HK-2 (cell line): ENCODE data around the gene KMT2B.
"Not testable (repeated sequence)": the region's sequence is repeated elsewhere in the genome, so short reads cannot be mapped to it uniquely, and the experiment has no call there.

Experiments used
- DNase-seq: peaks from one replicate; pipeline ENCODE4 v3.0.0-alpha.2; 2018; ENCODE audit not compliant: unreplicated experiment

KMT2B gene

GRCh38 chr19:35756377-35757230 lies 38.8 kb downstream of the KMT2B start, which contains the start of gene HSPB6:
HSPB6 (minus strand) TSS chr19:35757029; CDS start chr19:35757008, 21 bp downstream.
- no peak for DNase-seq

DNA sequence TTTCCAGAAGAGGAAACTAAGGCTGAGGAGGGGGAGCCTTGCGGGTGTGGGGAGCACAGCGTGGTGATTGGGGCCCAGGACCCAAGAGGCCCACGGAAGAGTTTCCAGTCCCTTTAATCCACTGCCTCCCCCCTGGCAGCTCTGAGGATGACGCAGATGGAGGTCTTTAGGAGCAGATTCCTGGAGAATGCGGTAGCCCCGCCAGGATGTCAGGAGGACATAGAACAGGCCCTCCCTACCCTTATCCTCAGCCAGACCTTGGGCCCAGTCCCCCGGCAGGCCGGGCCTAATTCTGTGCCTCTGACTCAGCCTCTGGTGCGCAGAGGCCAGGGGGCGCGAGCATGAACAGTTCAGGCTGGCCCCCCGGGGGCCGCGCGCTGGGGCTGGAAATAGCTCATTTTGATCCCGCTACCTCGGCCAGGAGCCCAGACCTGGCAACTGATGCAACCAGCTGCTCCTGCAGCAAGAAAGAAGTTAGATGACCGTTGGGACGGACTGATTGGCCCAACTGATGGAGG lies 39.5 kb downstream of the KMT2B start:
- peak; percentile 77 for DNase-seq

- DNase-seq = peak; percentile 99
These were observed 40.2 kb downstream of the KMT2B start, which contains the start of gene PROSER3 for GRCh38 chr19:35757749-35758608. PROSER3 (plus strand) TSS chr19:35758176; CDS start chr19:35758216, 40 bp downstream.

DNA sequence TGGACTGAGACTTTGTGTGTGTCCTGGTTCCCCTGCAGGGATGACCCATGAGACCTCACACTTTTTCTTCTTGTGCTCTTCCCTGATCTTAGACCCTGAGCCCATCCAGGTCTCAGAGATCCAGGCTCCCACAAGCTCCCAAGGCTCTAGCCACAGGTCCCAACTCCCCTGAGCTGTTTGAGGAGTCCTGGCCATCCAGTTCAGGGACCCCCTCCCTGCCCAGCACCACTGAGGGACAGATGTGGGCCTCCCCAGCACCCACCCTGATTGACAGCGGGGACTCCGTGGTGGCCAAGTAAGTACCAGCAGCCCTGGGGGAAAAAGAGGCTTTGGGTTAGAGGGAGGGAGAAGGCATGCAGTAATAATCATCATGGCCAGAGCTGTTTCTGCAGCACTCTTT lies 41.9 kb downstream of the KMT2B start:
- DNase-seq = no peak

GRCh38 chr19:35760711-35761349 lies 43.0 kb downstream of the KMT2B start:
- DNase-seq = no peak

DNA sequence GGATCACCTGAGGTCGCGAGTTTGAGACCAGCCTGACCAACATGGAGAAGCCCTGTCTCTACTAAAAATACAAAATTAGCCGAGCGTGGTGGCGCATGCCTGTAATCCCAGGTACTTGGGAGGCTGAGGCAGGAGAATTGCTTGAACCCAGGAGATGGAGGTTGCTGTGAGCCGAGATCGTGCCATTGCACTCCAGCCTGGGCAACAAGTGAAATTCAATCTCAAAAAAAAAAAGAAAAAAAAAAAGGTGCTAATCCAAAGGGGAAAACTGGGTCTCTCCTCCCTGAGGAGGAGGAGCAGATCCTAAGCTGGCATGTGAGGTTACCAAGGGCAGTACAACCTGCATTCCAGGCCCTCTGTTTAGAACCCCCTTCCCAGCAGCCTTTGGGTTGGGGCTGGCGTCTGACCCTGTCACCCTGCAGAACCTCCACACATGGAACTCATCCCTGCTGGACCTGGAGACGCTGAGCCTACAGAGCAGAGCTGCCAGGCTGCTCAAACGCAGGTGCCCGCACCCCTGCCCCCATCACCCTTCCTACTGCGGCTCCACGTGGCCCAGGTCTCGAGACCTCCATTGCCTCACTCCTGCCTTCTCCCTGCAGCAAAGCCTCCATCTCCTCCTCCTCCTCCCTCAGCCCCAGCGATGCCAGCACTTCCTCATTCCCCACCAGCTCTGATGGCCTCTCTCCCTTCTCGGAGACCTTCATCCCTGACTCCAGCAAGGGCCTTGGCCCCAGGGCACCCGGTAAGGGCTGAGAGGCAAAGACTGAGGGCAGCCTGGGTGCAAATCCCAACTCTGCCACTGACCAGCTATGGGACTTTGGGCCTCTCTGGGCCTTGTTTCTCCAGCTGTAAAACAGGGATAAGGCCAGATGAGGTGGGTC lies 46.9 kb downstream of the KMT2B start:
- no peak for DNase-seq

GRCh38 chr19:35766571-35767104 lies 48.8 kb downstream of the KMT2B start:
- no peak for DNase-seq

DNA sequence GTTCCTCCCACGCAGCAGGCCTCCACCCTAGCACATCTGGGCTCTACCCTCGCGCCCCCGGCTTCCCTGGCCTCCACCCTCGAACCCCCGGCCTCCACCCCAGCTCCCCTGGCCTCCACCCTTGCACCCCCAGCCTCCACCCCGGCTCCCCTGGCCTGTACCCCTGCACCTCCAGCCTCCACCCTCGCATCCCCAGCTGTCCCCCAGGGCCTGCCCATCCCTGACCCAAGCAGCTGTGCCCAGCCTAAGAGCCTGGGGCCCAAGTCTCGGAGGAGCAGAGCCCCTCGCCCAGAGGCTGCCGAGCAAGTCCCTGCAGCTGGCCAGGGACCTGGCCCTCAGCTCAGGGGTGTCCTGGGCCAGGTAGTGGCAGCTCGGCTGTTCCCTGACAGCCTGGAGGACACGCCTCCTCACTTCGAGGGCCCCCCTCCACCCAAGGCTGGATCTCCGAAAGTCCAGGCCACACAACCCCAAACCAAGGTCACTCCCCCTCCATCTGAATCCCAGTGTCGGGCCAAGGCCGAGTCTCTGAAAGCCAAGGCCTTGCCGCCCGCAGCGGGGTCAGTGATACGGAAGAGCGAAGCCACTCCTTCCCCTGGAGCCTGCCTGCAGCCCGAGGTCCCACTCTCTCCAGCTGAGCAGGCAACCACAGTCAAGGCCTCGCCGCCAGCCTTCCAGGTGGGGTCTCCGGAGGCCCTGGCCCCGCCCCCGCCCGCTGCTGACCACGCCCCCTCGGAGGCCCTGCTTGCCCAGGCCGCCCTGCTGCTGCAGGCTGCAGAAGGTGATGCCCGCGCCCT lies 49.7 kb downstream of the KMT2B start:
- DNase-seq = no peak

DNA sequence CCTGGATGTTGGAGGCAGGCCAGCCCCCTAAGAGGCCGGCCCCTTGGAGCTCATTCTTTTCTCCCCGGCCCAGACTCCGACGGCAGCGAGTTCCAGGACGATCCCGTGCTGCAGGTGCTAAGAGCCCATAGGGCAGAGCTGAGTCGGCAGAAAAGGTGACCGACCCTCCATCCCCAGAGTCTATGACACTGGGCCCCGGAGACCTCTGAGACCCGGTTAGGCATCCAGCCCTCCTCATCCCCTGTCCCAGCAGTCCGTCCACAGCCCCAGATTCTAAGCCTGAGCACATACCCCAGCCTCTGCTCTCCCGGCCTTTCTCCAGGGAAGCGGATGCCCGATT lies 50.2 kb downstream of the KMT2B start:
- no peak for DNase-seq

DNA sequence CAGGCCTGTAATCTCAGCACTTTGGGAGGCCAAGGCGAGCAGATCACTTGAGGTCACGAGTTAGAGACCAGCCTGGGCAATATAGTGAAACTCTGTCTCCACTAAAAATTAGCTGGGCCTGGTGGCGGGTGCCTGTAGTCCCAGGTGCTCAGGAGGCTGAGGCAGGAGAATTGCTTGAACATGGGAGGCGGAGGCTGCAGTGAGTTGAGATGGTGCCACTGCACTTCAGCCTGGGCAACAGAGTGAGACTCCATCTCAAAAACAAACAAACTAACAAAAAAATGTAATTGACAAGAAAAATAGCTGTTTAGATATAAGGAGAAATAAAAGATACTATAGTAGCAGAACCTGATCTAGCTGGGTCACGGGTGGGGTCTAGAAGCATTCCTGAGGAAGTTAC lies 54.6 kb downstream of the KMT2B start:
- DNase-seq = not testable (repeated sequence)

GRCh38 chr19:35773020-35773806 lies 55.4 kb downstream of the KMT2B start:
- no peak for DNase-seq

DNA sequence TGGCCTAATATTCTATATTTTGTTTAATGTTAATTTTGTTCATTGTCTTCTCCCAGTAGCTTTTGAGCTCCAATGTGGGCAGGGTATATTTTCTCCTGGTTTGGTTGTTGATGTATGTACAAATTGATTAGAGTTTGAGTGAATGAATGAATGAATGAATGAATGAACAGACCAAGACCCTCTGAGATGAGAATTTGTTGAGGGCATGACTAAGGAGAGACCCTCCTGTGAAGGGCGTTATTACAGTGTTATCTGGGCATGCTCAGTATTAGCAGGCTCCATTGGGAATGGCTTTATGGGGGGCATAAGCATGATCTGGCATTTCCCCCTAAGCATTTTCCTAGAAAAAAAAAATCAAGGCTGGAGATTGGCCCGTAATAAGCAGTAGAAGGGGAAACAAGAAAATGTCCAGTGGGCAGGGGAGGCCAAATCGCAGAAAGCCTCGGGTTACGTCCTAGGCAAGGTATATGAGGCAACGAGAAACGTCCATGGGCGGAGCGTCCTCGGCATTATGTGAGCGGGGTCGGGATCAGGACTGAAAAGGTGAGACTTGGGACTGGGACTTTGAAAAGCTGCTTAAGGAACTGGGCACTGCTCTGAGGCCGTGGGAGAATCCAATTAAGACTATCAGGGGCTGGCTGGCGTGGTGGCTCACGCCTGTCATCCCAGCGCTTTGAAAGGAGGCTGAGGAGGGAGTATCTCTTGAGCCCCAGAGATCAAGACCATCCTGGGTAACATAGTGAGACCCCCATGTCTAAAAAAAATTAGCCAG lies 56.7 kb downstream of the KMT2B start:
- no peak for DNase-seq

DNA sequence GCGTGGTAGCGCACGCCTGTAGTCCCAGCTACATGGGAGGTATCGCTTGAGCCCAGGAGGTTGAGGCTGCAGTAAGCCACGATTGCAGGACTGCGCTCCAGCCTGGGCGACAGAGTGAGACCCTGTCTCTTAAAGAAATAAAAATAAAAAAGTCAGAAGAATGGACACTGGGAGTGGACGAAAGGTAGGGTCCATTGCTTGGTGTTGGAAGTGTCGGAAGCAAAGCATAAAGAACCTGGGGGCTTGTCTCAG lies 57.2 kb downstream of the KMT2B start:
- DNase-seq = no peak

DNA sequence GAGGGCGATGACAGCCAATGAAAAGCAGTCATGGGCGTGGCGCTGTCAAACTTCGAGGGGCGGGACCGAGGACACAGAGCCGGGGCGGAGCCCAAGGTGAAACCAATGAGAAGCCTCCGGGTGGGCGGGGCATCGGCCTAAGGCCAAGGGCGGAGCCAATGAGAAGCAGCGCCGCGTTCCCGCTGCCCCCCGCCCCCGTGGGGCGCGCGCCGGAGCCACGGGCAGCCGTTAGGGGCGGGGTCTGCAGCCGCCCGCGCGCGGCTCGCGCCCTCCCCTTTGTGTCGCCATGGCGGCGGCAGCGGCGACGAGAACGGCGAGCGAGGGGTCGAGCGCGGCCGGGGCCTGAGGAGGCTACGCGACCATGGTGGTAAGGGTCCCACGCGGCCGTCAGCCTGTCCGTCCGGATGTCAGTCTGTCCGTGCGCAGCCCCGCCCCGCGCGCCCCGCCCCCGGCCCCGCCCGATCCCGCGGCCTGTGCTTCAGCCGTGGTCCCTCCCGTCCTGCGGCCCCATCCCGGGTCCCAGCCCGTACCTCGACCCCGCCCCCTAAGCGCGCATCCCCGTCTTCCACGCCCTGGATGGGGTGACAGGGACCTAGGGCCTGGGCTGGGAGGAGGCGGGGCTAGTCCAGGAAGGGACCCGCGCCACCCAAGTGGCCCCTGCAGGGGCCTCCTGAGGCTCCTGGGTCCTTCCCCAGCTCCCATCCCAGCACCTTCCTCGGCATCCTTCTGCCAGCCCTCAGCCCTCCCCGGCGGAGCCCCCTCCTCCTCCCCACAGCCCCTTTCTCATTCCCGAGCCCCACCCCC lies 57.7 kb downstream of the KMT2B start, which contains the start of gene ARHGAP33:
Gene ARHGAP33 (plus strand): TSS at position 267 of the 804 bp plus-strand sequence. CDS start 95 bp downstream, at position 362.
- peak; percentile 98 for DNase-seq

DNA sequence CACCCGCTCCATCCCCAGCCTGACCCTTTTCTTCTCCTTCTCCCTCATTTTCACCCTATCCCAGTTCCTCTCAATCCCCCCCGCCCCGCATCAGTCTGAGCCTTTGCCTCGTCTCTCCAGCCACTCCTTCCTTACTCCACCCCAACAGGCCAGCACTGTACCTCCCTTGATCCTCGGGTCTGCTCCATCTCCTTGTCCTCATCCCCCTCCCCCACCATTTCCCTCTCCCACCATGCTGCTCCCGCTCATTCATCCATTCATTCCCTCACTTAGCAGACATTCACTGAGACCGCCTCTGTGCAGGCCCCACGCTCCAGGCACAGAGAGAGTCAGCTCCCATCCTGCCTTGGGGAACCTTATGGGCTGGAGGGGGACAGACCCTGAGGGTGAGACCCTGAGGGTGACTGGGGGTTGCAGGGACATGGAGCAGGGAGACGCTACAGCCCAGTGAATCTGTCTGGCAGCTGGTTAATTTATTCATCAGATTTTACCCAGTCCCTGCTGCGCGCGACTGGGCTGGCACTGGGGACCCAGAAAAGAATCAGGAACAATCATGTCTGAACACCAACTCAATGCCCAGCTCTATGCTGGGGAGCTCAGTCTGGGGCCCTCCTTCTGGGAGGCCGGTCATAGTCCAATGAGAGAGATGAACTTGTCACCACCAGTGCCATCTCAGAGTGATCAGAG lies 58.4 kb downstream of the KMT2B start:
- DNase-seq = no peak

DNA sequence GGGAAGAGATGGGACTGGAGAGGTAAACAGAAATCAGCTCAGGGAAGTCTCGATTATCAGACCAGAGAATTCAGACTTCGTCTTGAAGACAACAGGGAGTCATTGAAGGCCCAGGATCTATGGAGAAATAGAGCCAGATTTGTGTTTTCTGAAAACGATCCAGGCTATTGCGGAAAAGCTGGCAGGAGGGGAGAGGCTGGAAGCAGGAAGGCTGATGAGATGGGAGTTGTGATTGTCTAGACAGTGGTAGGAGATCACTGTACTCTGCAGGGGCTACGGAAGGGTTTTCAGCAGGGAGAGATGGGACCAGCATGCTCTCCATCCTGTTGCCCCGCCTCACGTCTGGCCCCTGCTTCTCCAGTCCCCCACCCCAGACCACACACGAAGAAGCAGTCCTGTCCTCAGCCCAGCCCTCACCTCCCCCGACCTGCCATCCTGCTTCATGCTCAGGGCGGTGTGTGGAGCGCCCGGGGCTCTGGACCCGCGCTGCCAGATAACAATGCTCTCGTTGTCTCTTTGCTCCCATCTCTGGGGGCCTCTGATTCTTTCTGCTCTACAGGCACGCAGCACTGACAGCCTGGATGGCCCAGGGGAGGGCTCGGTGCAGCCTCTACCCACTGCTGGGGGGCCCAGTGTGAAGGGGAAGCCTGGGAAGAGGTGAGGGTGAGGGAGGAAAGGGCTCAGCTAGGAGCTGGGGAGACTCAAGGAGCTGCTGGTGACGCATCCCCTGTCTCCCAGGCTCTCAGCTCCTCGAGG lies 59.5 kb downstream of the KMT2B start:
- DNase-seq = no peak
